GM19035 (cell line): ENCODE data around the gene PDZK1IP1.

Experiments
- ATAC-seq: cut with Tn5 transposase; IDR thresholded peaks from one replicate; pipeline ENCODE4 v1.9.1; 2021; ENCODE audit not compliant: unreplicated experiment

The PDZK1IP1 gene, protein sequence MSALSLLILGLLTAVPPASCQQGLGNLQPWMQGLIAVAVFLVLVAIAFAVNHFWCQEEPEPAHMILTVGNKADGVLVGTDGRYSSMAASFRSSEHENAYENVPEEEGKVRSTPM

DNA sequence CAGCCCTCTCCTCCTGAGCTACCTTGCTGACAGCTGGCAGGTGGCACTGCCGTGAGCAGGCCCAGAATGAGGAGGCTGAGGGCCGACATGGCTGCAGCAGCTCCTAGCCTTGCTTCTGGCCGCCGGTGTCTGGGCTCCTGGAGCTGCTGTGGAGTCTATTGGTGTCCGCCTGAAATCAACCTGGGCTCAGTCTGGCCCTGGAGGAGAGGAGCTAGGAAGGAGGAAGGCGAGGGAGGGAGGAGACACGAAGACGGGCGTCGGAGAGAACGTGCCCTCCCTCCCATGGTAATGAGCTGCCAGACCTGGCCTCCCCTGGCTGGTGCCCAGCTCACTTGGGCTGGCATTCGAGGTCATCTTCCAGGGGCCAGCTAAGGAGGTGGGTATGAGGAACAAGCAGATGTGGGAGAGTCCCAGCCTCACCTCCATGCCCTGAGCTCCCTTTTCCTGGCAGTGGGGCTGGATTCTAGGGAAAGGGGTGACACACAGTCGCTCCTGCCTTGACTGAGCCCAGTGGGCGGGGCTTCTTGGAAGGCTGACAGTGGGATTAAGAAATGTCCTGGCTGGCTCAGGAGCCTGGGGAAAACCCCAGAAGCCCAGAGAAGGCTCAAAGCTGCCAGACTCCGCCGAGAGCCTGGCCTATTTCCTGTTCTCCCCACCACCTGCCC, at the start of gene PDZK1IP1:
TSS of gene PDZK1IP1 (minus strand) at position 193 of the 665 bp plus-strand sequence. CDS start at position 89, 104 bp downstream.
- no peak for ATAC-seq

DNA sequence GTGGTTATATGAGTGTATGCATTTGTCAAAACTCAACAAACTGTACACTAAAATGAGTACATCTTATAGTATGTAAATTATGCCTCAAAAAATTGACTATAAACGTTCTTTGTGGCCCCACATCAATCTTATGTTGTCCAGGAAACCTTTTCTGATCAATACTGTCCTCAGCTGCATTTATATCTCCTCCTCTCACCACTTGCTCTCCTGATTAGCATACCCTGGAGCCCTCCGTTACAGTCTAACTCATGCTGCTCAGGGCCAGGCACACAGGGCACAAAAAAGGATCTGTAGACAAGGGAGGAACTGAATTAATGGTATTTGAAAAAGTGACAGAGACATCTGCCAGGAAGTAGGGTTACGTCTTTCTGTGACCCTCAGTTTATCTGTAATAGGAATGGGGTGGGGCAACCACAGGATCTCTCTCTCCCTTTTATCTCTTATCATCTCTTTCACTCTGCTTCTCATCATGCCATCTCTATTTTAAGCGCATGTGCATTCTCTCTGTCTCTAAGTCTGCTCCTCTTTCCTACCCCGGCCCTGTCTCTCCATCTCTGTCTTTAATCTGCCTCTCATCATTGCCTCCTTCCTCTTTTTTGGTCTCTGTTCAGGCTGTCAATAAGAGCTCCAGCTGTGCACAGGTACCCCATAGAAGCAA, 49.2 kb upstream of the PDZK1IP1 start:
- no peak for ATAC-seq

DNA sequence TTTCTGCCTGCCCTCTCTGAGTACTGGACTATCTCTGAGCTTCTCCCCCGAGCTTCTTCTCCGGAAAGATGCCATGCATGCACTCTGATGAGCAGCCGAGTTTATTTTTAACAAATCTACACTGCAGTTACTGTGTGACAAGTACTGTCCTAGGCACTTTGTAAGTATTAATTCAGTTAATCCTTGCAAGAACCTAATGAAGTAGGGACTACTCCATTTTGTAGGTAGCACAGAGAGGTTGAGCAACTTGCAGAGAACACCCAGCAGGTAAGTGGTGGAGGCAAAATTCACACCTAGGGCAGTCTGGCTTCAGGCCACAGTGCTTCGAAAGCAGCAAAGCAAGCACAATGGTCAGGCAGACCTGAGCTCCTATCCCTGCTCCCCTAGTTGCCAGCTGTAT, 46.0 kb upstream of the PDZK1IP1 start:
- ATAC-seq, result no peak

DNA sequence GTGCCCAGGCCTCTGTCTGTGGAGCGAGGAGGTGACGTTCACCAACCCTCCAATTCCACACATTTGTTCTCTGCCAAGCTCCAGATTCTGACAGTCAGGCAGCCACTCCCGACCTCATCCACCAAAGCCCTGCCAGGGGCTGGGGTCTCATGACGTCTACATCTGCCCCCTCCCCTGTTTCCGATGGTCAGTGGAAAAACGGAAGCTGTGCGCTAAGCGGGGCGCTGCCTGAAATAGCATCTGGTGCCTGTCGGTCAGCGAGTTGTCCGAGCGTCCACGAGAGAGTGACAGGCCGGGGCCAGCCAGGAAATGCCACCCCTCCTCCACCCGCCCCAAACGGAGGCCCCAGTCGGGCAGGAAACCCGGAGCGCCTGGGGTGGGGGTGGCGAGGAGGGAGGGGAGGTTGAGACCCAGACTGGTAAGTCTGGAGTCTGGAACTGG, 45.4 kb upstream of the PDZK1IP1 start:
- no peak for ATAC-seq

DNA sequence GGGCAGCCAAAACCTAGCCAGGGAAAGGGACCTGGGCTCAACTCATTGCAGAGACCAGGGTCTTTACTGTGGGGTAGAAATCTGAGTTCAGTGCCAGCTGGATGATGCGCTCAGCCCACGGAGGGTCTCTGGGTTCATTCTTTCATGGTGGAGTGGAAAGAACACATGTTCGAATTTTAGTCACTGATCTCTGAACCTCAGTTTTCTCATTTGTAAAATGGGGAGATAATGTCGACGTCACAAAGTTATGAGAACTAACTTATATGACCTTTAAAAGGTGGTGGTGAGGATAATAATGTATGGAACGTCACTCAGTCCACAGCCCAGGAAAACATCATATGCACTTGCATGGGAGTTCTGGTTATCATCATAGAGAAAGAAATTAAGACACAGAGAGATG, 43.4 kb upstream of the PDZK1IP1 start:
- no peak for ATAC-seq

DNA sequence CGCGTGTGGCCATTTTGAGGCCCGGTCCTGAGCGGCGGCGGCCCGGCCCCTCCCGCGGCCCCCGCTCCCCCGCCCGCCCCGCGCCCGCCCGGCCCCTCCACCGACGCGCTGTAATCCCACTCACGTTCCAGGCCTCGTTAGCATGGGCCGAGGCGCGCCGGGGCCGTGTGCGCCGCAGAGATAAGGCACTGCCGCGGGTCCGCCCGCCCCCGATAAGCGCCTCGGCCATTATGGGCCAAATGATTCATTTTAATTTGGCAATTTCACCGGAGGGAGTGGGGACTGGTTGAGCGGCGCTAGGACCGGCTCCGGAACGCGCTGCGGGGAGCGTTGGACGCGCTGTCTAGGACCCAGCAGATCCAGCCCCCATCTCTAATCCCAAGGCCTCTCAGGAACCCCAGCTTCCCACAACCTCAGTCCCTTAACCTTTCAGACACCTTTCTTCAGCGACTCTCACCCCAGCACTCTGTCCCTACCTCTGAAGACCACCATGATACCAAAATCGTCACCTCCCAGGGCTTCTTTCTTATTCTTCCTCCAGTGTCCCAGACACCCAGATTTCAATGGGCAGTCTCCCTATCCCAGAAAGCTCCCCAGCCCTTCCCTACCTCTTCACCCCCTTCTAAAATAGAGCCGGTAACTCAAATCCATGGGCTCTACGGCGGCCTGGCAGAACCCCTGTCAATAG, 42.5 kb upstream of the PDZK1IP1 start, which contains the start of gene TAL1:
TSS of gene TAL1 (minus strand) at position 39 of the 688 bp plus-strand sequence. CDS start 6,337 bp downstream, outside the sequence.
- ATAC-seq, result no peak

DNA sequence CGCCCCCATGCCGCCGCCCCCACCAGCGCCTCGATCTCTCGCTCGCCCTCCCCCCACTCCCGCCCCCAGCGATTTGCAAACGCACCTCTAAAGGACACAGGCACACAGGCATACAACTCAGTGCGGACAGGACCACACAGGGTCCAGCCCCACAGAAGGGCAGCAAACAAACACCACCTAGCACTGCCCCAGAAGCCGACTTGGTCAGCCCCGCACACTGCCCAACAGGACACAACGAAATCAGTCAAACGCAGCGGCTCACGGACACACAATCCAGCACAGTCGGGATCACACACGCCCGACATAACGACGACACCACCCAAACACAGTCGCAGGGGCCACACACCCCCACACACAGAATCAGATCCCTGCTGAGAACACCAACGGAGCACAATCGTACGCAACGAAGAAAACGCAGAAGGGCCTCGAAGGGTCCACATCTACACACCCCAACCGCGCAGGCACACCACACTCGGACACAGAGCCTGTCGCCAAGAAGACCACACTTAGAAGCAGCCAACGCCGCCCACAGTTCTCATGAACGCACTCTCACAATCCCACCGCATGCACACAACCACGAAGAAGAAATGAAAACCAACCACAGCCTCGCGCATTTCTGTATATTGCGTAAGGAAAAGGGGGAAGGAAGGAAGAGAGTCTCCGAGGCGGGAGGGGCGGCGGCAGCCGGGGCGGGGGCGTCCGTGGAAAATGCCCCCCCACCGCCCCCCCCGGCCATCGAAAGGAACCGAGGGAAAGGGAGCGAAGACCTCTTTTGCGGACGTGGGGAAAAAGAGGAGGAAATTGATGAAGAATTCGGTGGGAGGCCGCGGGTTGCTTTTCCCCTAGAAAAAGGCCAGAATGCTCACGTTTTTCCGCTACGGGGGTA, 41.7 kb upstream of the PDZK1IP1 start:
- no peak for ATAC-seq

DNA sequence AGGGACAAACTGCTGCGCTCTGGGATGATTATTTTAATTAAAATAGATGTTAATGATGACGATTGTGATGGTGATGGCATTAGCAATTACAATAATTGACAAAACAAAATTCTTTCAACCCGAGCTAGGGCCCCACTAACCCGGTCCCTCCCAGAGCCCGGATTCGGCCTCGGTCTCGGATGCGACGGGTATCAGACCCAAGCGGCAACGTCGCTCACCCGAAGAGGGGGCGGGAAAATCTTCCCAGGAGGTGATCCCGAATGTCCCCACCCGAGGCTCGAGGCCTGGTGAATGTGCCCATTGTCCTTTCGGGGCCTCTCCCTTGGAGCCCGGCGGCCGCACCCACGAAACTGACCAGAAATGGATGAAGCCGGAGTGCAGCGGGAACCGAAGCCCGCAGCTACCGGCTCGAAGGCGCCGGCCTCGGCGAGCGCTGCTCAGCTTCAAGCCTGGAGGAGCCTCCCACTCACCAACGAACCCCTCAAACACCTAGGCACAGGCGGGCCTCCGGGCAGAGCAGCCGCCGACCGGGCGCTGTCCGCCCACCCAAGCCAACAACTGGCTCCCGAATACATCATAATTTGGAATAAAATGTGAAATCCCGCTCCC, 41.0 kb upstream of the PDZK1IP1 start:
- ATAC-seq, result no peak

DNA sequence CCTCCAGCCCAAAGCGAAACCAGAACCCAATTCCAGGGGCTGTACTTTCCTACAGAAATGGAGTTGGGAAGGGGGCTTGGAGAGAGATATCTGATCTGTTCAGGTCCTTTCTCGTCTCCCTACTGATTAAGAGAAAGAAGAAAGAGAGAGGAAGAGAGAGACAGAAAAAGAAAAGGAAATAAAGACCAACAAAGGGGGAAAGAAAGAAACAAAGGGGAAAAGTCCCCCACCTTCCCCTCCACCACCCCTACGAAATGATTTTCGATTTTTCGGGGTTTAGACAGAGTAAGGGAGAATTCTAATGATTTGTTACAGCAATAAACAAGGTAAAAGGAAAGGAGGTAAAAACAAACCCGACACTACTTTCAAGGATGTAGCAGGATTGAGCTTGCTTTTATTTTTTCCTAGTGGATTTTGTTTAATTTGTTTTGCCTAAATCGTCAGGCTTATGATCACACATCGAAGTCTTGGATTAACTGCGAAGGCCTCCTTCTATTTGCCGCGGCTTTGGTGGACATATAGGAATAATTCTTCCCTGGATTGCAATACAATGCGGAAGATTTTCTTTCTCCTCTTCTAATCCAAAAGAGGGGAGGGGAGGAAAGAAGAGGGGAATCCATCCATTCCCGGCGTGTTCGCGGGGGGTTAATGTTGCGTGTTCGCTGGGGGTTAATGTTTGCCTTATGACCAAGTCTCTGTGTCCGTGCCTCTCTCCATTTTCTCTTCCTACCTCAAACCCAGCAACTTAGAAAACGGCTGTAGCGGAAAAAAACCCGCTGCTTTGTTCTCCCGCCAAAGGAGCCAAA, 40.3 kb upstream of the PDZK1IP1 start:
- ATAC-seq, result no peak

DNA sequence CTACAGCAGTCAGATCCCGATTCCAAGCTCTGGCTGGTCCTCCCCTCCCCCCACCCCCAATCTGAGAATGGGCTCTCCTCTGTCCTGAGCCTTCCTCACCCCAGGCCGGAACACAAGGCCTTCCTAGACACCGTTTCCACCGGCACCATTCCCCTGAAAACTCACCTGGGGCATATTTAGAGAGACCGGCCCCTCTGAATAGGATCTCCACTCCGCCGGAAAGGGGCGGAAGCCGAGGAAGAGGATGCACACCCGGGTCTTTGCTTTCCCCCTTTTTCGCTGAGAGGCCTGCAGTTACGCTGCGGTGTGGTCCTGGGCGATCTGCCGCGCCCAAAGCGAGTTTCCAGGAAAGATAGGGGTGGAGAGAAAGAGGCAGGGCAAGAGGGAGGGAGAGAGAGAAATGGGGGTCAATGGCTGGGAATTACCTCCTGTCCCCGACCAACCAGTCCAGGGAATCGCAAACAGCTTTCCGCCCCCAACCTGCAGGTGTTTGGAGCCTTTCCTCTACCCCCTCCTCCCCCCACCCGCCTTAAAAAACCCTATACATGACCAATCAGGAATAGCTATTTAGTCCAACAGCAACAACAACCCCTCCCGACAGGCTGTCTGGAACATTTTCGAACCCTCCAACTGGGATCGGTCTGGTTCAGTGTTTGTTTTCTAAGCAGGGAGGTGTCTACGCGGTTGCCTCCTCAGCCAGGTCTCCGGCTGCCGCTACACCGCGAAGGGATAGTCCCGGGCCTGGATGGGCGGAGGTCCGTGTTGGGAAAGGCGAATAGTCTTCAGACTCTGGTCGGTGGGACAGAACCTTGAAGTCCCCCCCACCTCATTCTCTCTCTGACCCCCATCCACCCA, 39.4 kb upstream of the PDZK1IP1 start:
- no peak for ATAC-seq

DNA sequence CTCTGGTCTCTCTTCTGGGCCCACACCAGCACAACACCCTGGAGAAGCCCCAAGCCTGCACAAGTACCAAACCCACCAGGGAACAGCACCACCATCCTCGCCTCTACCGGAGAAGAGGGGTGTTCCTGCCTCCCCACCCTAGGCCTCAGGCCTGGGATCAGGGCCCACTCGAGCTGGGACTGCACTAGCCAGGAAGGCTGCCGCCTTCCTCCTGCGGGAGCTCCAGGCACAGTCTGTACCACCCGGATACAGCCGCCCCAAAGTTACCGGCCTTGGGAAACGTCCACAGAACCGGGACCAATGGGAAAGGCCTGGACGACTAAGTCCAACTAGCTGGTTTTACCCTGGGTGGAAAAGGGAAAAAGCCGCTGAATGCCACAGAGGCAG, 38.8 kb upstream of the PDZK1IP1 start:
- ATAC-seq, result no peak

DNA sequence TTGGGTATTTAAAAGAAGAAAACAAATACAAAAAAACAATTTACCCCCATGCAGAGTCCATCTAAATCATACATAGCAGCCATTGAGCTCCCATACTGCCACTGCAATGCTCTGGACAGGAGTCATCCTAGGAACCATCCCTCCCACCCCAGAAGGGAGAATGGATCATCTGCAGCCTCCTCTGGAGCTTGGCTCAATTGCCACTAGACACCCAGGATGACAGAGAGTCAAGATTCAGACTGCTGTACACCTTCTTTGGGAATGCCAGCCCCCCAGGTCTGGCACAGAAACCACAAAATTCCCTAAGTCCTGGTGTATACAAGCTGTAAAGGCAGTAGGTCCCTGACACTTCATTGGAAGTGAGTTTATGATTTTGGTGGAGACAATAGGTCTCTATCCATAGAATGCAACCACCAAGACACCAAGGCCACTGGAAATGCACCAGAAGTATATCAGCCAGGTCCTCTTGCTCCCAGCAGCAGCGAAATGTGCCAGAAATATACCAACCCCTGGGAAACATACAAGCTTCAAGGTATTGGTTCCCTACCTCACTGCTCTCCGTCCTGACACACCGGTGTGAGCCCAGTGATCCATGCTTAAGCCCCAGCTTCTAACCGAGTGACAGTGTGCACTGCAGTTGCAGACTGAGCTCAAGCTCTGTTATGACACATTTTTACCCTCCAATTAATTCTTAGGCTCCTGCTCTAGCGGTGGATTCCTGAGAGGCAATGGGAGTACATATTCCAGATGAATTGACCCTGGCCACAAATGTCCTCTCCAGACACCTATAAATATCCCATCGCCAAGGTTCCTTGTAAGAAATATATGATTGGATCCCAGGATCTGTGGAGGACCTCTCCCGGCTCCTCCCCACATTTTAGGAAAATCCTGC, 37.8 kb upstream of the PDZK1IP1 start:
- no peak for ATAC-seq

DNA sequence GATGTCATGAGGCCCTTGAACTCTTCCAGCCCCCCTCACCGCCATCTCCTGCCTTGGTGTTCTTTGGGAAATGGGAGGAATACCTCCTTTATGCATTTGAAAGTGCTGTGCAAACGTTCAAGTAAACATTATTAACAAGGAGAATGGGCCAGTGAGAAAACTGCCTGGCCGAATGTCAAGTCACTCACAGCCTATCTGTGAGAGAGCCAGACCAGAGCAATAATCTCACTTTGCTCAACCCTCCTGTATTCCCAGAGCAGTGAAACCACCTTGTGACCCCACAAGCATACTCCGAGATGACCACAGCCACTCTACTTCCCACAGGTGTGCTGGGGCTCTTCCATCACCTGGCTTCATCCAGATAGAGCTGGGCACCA, 37.0 kb upstream of the PDZK1IP1 start:
- ATAC-seq, result no peak

DNA sequence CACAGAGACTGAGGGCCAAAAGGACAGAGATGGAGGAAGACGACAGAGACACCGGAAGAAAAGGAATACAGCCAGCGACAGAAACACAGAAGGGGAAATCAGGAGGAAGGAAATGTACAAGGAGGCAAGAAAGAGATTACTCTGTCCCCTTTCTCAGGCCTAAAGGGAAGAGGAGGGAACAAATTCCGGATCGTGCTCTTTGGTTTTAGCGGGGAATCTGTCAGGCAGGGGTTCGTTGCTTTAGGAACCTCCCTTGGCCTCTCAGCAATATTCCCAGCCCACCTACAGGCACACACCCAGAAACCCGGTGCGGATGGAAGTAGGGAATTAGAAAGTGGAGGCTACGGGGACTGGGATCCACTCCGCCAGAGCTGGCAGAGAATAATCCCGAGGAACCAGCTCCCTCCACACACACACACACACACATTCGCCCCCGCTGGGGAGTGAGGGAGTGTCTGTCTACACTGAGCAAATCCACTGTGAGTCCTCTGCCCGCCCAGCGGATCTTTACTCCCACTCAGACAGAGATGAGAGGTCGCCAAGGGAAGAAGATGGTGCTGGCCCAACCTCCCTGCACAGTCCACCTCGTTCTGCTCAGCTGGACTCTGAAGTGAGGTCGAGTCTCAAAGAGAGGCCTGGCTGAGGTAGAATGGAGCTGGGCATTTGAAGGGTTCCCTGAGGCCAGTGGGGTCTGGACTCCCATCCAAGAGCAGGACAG, 36.4 kb upstream of the PDZK1IP1 start:
- ATAC-seq, result no peak

DNA sequence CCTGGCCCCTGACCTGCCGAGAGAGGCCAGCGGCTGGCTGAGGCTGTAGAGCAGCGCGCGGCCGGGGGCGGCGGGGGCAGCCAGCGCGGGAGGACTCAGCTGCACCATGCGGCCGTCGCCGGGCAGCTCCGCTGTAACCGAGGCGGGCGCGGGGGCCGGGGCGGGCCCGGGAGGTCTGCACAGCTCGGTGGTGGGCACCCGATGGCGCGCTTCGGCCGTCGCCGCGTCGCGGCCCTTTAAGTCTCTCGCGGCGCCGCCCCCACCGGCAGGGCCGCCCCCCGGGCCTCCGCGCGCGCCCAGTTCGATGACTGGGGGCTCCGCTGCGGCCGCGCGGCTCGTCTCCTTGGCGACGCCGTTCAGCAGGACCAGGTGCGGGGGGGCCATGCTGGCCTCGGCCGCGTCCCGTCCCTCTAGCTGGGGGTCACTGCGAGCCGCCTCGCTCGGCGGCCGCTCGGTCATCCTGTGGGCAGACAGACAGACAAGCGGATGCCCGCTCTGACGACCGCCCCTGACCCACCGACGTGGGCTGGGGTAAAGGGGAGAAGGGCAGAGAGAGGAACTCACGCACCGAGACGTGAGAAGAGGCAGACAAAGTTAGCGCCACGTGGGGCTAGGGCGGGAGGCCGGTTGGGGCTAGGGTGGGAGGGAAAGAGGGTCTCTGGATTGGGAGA, 35.7 kb upstream of the PDZK1IP1 start:
- no peak for ATAC-seq

DNA sequence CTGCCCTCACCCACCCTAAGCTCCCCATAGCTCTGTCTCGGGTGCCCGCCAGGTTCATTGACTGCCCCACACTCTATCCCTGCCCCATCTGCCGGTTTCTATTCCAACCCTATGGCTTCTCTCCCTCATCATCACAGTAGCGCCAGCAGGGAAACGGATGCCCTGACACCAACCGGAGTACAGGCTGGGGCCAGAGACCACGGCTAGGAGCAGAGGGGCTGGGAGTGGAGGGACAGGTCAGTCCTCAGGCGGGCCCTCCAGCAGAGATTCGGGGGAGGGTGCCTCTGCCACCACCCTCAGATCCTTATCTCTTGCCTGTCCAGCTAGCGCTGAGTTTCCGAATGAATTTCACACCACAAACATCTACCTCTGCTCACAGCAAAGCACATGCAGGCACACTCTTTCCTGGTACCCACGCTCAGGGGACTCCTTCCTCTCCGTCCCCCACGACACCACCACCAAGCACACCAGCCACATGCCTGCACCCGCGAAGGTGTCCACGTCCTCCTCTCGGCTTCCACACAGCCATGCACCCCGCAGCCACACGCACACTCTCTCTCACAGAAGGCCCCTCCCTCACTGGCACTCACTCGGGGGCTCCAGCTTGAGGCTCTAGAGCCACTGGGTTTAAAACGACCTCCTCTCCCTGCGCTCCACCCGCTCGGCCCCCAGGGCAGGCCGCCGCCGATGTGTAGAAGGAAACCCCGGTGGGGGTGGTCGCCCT, 35.0 kb upstream of the PDZK1IP1 start:
- no peak for ATAC-seq
